Midbrain (tissue), 1 donor: ENCODE measurements around the gene ZFYVE9.
"Not testable (repeated sequence)": the region's sequence is repeated elsewhere in the genome, so short reads cannot be mapped to it uniquely, and the experiment has no call there.

Experiments
- DNase-seq: peaks from one replicate; lab custom pipeline; 2025; lab: John Stamatoyannopoulos, UW

The ZFYVE9 gene

DNA sequence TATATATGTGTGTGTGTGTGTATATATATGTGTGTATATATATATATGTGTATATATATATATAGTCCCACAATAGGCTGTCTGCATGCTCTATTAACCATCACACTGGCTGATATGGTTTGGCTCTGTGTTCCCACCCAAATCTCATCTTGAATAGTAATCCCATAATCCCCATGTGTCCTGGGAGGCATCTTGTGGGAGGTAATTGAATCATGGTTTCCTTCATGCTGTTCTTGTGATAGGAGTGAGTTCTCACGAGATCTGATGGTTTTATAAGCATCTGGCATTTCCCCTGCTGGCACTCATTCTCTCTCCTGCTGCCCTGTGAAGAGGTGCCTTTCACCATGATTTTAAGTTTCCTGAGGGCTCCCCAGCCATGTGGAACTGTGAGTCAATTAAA, 228.0 kb downstream of the ZFYVE9 start:
- not testable (repeated sequence) for DNase-seq

- no peak for DNase-seq
These were observed 243.5 kb downstream of the ZFYVE9 start for GRCh38 chr1:52385376-52385775.

DNA sequence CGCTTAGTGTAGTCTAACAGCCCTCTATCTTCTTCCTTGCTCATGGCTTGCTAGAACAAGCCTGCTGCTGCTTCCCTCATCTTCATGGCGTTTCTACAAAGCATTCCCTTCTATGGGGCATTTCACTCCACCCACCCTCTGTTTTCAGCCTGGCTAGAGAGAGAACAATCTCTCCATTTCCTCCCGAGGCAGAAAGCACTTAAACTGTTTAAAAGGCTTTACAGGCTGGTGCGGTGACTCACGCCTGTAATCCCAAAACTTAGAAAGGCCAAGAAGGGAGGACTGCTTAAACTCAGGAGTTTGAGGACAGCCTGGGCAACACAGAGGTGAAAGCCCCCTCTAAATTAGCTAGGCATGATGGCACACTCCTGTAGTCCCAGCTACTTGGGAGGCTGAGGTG, 244.6 kb downstream of the ZFYVE9 start:
- DNase-seq = no peak

DNA sequence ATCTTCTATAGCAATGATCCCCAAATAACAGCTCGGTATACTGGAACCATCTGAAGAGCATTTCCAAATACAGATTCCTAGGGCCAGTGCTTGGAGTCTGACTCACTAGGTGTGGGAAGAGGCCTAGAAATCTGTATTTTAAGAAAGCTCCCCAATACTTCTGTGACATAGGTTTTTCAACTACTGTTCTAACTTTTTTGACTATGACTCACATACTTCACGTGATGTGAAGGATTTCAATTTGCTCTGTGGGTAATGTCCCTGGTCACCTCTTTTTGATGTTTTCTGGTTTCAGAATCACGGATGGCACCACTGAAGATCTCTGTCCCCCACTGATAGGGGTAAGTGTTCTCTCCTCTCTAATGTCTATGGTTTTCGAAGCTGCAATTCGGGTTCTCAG, 251.3 kb downstream of the ZFYVE9 start:
- no peak for DNase-seq
